Hepatocyte (in vitro differentiated cells): ENCODE results near the gene PTPN9. TPM values are rescaled to one million over a fixed set of nuclear protein-coding genes. Genes with fewer than 3 reads are reported as not detected.

Experiments used
- DNase-seq: peaks from one replicate; pipeline ENCODE4 v3.0.0-alpha.2; 2016; ENCODE audit warnings: low spot score
- H2AFZ ChIP-seq: fragments of 200-600 bp; sonication (generic); 2 replicates; pipeline ENCODE4 v1.6.0; 2016; ENCODE audit warnings: antibody characterized with exemption, mild to moderate bottlenecking
- H3K27ac ChIP-seq: fragments of 200-600 bp; sonication (generic); 2 replicates; pipeline ENCODE4 v1.5.1; 2016; ENCODE audit warnings: mild to moderate bottlenecking
- H3K27me3 ChIP-seq: fragments of 200-600 bp; sonication (generic); 2 replicates; pipeline ENCODE4 v1.6.1; 2016
- H3K36me3 ChIP-seq: fragments of 200-600 bp; sonication (generic); replicated peaks from 2 replicates; pipeline ENCODE4 v1.5.1; 2016; ENCODE audit warnings: low read depth; ENCODE audit not compliant: insufficient read depth
- H3K4me1 ChIP-seq: fragments of 200-600 bp; sonication (generic); 2 replicates; pipeline ENCODE4 v1.5.1; 2016; ENCODE audit warnings: mild to moderate bottlenecking, moderate library complexity; ENCODE audit not compliant: insufficient read depth
- H3K4me2 ChIP-seq: fragments of 200-600 bp; sonication (generic); 2 replicates; pipeline ENCODE4 v1.6.0; 2016
- H3K4me3 ChIP-seq: fragments of 200-600 bp; sonication (generic); 2 replicates; pipeline ENCODE4 v1.5.1; 2016; ENCODE audit warnings: mild to moderate bottlenecking
- H3K79me2 ChIP-seq: fragments of 200-600 bp; sonication (generic); 2 replicates; pipeline ENCODE4 v1.6.0; 2017; ENCODE audit warnings: mild to moderate bottlenecking
- H3K9me2 ChIP-seq: fragments of 200-600 bp; sonication (generic); replicated peaks from 2 replicates; pipeline ENCODE4 v1.6.0; 2017; ENCODE audit warnings: mild to moderate bottlenecking; ENCODE audit not compliant: insufficient read depth
- H3K9me3 ChIP-seq: fragments of 200-600 bp; sonication (generic); 2 replicates; pipeline ENCODE4 v1.5.1; 2016; ENCODE audit warnings: low read depth, mild to moderate bottlenecking
- H4K20me1 ChIP-seq: fragments of 200-600 bp; sonication (generic); 2 replicates; pipeline ENCODE4 v1.6.0; 2016; ENCODE audit warnings: mild to moderate bottlenecking; ENCODE audit not compliant: insufficient read depth, poor library complexity, severe bottlenecking
- EZH2 ChIP-seq: fragments of 200-600 bp; sonication (generic); IDR thresholded peaks from 2 replicates; pipeline ENCODE4 v1.6.1; 2016; ENCODE audit warnings: antibody characterized with exemption, mild to moderate bottlenecking, borderline replicate concordance
- EZH2phosphoT487 ChIP-seq: fragments of 200-600 bp; sonication (generic); IDR thresholded peaks from one replicate; pipeline ENCODE4 v1.6.1; 2018; ENCODE audit warnings: antibody characterized with exemption, mild to moderate bottlenecking, low read depth, moderate library complexity; ENCODE audit not compliant: unreplicated experiment, severe bottlenecking
- WGBS: methylation state at CpG from one replicate; pipeline ENCODE4 v1.1.6; 2016; ENCODE audit warnings: low lambda C conversion rate; ENCODE audit errors: missing lambda C conversion rate; 5-methylcytosine and 5-hydroxymethylcytosine counted together
- polyA plus RNA-seq: library from polyadenylated mRNA; unstranded; fragments of >200 nt; fragmentation: Nextera tagmentation; extraction: Ambion mirVana; gene quantifications from 2 replicates; pipeline ENCODE4 v1.2.1, GENCODE V29; 2016
- total RNA-seq: library from RNA; depleted of rRNA; stranded (reverse); fragments of >200 nt; gene quantifications from 2 replicates; pipeline ENCODE4 v1.2.3, GENCODE V29; 2014
- TF ChIP-seq, protein P1 (sequence below): fragments of 200-600 bp; sonication (generic); IDR thresholded peaks from 2 replicates; pipeline ENCODE4 v1.5.1; 2016; ENCODE audit warnings: antibody characterized with exemption, mild to moderate bottlenecking; ENCODE audit not compliant: poor library complexity

Gene PTPN9
- total and polyA plus RNA-seq, 2 experiments from 2014 or later: 23.3 to 24.0 TPM

DNA sequence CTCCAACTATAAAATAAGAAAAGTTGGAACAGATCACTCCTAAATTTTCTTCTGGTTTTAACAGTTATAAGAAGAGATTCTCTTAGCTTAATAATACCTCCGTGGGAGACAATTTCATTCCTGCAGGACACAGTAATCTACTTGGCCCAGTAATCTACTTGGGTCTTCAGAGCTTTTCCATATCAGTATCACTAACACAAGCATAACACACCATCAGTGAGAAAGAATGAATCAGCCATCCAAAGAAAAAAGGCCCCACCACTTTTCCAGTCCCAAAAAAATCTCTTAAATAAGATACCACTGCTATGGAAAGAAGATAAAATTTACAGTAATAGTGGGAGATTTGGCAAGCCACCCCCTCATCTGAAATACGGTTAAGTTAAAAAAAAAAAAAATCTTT is 147.8 kb downstream of the PTPN9 start:
- WGBS: 90% methylated on average over 2 of the region's 2 CpGs
- H4K20me1 ChIP-seq: peaks cover 42% of the 10 kb centered on the region
- no peak overlapping the region for H3K4me2 ChIP-seq
- no peaks in the 10 kb centered on the region for H3K27me3 ChIP-seq
- H3K36me3 ChIP-seq: no peaks in the 10 kb centered on the region
- DNase-seq: no peak
- peaks cover 98% of the 10 kb centered on the region for H3K79me2 ChIP-seq
- TF ChIP-seq, protein P1, sequence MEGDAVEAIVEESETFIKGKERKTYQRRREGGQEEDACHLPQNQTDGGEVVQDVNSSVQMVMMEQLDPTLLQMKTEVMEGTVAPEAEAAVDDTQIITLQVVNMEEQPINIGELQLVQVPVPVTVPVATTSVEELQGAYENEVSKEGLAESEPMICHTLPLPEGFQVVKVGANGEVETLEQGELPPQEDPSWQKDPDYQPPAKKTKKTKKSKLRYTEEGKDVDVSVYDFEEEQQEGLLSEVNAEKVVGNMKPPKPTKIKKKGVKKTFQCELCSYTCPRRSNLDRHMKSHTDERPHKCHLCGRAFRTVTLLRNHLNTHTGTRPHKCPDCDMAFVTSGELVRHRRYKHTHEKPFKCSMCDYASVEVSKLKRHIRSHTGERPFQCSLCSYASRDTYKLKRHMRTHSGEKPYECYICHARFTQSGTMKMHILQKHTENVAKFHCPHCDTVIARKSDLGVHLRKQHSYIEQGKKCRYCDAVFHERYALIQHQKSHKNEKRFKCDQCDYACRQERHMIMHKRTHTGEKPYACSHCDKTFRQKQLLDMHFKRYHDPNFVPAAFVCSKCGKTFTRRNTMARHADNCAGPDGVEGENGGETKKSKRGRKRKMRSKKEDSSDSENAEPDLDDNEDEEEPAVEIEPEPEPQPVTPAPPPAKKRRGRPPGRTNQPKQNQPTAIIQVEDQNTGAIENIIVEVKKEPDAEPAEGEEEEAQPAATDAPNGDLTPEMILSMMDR: no peak
- TF ChIP-seq EZH2: no peak
- TF ChIP-seq EZH2phosphoT487: no peak
- H2AFZ ChIP-seq: no peak overlapping the region
- no peaks in the 10 kb centered on the region for H3K9me2 ChIP-seq
- H3K4me3 ChIP-seq: no peak overlapping the region
- no peak overlapping the region for H3K27ac ChIP-seq
- H3K9me3 ChIP-seq: no peaks in the 10 kb centered on the region
- no peaks in the 10 kb centered on the region for H3K4me1 ChIP-seq

DNA sequence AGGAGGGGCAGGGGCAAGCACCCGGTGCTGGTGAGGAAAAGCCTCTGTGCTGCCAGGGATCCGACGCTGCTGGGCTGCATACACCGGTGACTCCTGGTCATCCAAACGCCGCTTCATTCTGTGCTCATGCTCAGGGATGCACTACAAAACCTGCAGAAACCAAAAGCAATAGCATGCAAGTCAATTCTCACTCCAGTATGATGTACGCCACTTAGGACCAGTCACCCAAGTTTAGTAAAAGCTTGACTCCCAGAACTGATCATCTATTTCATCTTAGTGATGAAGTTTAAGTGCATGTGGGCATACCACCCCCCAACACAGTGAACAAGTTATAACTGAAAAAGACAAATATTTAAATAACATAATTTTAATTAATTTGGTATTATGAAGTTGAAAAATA is 148.9 kb downstream of the PTPN9 start:
- H3K79me2 ChIP-seq: peaks cover 96% of the 10 kb centered on the region
- WGBS: over 99% methylated on average over 7 of the region's 7 CpGs

DNA sequence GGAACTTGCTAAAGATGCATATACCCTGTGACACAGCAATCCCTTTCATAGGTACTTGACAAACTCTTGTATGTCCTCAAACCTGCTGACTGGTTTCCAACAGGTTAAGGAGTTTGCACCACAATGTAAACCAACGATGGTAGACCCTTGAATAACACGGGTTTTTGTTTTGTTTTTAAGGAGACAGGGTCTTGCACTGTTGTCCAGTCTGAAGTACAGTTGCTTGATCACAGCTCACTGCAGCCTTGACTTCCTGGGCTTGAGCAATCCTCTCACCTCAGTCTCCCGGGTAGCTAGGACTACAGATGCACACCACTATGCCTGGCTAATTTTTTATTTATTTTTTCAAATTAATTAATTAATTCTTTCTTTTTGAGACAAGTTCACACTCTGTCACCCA is 151.0 kb downstream of the PTPN9 start:
- H3K4me1 ChIP-seq: no peaks in the 10 kb centered on the region
- H3K9me3 ChIP-seq: no peaks in the 10 kb centered on the region
- no peaks in the 10 kb centered on the region for H3K36me3 ChIP-seq
- no peak overlapping the region for H3K27ac ChIP-seq
- no peak overlapping the region for H3K4me2 ChIP-seq
- no peaks in the 10 kb centered on the region for H3K9me2 ChIP-seq
- peaks cover 91% of the 10 kb centered on the region for H3K79me2 ChIP-seq
- WGBS: 95% methylated on average over 3 of the region's 3 CpGs
- H2AFZ ChIP-seq: no peak overlapping the region
- H4K20me1 ChIP-seq: peaks cover 19% of the 10 kb centered on the region
- TF ChIP-seq EZH2phosphoT487 (no peak), EZH2 (no peak)
- TF ChIP-seq, protein P1: no peak
- no peak for DNase-seq
- H3K27me3 ChIP-seq: no peaks in the 10 kb centered on the region
- H3K4me3 ChIP-seq: no peak overlapping the region

More for the DNA sequence above, 148.9 kb downstream of the PTPN9 start:
- DNase-seq: no peak
- no peaks in the 10 kb centered on the region for H3K9me2 ChIP-seq
- no peak for TF ChIP-seq EZH2phosphoT487
- TF ChIP-seq, protein P1: no peak
- TF ChIP-seq EZH2: no peak
- H3K4me3 ChIP-seq: no peak overlapping the region
- H3K36me3 ChIP-seq: no peaks in the 10 kb centered on the region
- no peak overlapping the region for H3K4me2 ChIP-seq
- H3K27ac ChIP-seq: no peak overlapping the region
- H4K20me1 ChIP-seq: peaks cover 36% of the 10 kb centered on the region
- H3K4me1 ChIP-seq: no peaks in the 10 kb centered on the region
- H3K9me3 ChIP-seq: no peaks in the 10 kb centered on the region
- H3K27me3 ChIP-seq: no peaks in the 10 kb centered on the region
- no peak overlapping the region for H2AFZ ChIP-seq

DNA sequence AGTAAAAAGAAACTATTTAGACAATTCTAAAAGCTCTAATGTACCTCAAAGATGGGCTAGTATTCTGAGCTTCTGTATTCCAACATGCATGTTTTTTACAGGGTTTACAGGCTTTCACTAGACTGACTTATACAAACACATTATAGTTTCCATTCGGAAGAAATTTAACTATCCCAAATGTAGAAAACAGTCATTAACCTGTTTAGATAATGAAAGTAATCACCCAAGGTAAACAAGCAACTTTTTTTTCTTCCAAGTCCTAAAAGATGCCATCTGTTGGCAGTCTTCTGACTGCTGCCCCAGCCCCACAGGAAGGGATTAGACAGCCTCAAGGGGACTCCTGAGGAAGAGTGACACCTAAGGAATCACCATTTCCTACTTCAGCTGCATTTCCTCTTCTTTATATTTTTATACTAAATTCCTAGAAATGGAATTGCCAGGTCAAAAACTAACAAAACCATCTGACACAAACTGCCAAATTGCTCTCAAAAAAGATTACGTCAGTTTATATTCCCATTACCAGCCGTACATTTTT is 153.1 kb downstream of the PTPN9 start:
- peaks cover 73% of the 10 kb centered on the region for H3K79me2 ChIP-seq
- no peaks in the 10 kb centered on the region for H3K9me3 ChIP-seq
- peaks cover 13% of the 10 kb centered on the region for H4K20me1 ChIP-seq
- H3K27ac ChIP-seq: no peak overlapping the region
- H3K9me2 ChIP-seq: no peaks in the 10 kb centered on the region
- H3K4me2 ChIP-seq: no peak overlapping the region
- no peaks in the 10 kb centered on the region for H3K4me1 ChIP-seq
- no peak overlapping the region for H2AFZ ChIP-seq
- DNase-seq: no peak
- H3K27me3 ChIP-seq: no peaks in the 10 kb centered on the region
- no peak overlapping the region for H3K4me3 ChIP-seq
- 78% methylated on average over 3 of the region's 3 CpGs for WGBS
- no peak for TF ChIP-seq EZH2phosphoT487
- TF ChIP-seq EZH2: no peak
- TF ChIP-seq, protein P1: no peak
- H3K36me3 ChIP-seq: no peaks in the 10 kb centered on the region
